Measurements from ENCODE around the gene RTN4RL2. TPM values are rescaled to one million over a fixed set of nuclear protein-coding genes. Genes with fewer than 3 reads are reported as not detected.

Gene RTN4RL2
- total and polyA plus RNA-seq, 9 donors, result 0.23 to 2.0 (median 0.68) TPM; not detected in 1

DNA sequence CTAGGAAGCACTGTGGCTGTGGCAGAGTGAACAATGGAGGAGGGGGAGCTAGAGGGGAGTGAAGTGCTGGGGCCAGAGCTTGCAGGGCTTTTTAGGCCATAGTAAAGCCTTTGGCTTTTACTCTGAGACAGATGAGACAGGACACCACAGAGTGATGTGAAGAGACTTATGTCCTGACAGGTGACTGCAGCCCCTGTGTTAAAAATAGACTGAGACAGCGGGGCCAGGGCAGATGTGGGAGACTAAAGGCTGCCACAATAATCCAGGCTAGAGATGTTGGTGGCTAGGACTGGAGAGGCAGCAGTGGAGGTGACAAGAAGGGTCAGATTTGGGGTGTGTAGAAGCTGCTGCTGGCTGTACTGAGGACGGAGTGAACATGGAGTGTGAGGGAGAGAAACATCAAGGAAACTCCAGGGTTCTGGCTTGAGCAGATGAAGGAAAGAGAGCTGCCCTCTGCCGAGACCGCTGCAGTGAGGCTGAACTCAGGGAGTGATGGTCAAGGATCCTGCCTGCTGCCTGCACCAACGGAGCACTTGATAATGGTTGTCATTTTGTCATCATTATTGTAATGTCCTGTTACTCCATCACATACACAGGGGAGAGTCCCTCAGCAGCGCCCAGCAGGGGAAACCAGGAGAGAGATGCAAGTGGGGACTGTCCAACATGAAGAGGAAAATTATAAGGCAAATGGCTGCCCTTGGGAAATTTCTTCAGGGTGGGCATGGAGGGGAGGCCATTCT, 27.8 kb downstream of the RTN4RL2 start:
- Histone ChIP-seq H3K27ac (no peak overlapping the region), H3K36me3 (no peaks in the 10 kb centered on the region), H3K9me3 (no peaks in the 10 kb centered on the region), H3K4me1 (ENCODE audit: insufficient read depth) (no peaks in the 10 kb centered on the region), H3K4me3 (no peak overlapping the region), H3K27me3 (no peaks in the 10 kb centered on the region)
- intact Hi-C loops (cut with DNase I), result no loop called here
- WGBS, 3 donors, result 81 to 85% (median 84%) methylated on average over 6 of the region's 6 CpGs
- no peak for DNase-seq
- TF ChIP-seq POLR2A (IDR thresholded peaks at IDR 0.05) (no peak), EP300 (IDR thresholded peaks at IDR 0.05) (no peak)
- TF ChIP-seq, protein P1, sequence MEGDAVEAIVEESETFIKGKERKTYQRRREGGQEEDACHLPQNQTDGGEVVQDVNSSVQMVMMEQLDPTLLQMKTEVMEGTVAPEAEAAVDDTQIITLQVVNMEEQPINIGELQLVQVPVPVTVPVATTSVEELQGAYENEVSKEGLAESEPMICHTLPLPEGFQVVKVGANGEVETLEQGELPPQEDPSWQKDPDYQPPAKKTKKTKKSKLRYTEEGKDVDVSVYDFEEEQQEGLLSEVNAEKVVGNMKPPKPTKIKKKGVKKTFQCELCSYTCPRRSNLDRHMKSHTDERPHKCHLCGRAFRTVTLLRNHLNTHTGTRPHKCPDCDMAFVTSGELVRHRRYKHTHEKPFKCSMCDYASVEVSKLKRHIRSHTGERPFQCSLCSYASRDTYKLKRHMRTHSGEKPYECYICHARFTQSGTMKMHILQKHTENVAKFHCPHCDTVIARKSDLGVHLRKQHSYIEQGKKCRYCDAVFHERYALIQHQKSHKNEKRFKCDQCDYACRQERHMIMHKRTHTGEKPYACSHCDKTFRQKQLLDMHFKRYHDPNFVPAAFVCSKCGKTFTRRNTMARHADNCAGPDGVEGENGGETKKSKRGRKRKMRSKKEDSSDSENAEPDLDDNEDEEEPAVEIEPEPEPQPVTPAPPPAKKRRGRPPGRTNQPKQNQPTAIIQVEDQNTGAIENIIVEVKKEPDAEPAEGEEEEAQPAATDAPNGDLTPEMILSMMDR (IDR thresholded peaks at IDR 0.05), result no peak

DNA sequence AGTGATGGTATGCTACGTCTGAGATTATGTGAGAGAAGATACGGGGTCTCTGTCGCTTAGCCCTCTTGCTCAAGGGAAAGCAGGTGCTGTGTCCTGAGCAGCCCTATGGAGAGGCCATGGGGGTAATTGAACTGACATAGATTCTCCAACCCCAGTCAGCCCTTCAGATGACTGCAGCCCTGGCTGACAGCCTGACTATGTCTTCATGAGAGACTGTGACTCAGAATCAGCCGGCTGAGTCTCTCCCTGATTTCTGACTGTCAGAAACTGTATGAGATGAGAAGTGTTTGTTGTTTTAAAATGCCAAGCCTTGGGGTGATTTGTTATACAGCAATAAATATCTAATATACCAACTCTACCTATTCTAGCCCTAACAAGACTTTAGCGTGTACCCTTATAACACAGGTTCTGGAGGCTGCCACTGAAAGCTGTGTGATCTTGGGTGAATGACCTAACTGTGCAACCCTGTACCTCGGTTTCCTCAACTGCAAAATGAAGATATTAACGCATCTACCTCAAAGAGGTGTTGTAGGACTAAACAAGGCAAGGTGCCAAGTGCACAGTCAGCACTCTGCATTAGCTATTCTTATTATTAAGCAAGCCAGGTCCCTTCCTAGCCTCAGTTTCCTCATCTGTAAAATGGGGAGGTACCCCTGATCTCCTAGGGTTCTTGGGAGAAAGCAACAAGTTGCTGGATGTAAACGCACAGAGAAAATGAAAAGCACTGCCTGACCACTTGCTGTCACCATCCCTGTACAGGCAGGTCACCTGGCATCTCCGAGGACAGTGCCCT, 30.3 kb downstream of the RTN4RL2 start:
- Histone ChIP-seq H3K27me3 (no peaks in the 10 kb centered on the region), H3K36me3 (no peaks in the 10 kb centered on the region), H3K4me1 (ENCODE audit: insufficient read depth) (no peaks in the 10 kb centered on the region), H3K4me3 (no peak overlapping the region), H3K27ac (no peak overlapping the region), H3K9me3 (no peaks in the 10 kb centered on the region)
- intact Hi-C loops (cut with DNase I), result no loop called here
- WGBS, 3 donors, result 88 to 93% (median 89%) methylated on average over 9 of the region's 9 CpGs
- no peak for DNase-seq
- TF ChIP-seq POLR2A (IDR thresholded peaks at IDR 0.05), result no peak
- TF ChIP-seq EP300 (IDR thresholded peaks at IDR 0.05), result no peak
- TF ChIP-seq, protein P1 (IDR thresholded peaks at IDR 0.05), result no peak

GRCh38 chr11:57491371-57492061, 31.2 kb downstream of the RTN4RL2 start:
- 80 to 87% (median 83%) methylated on average over 11 of the region's 11 CpGs for WGBS, 3 donors
- Histone ChIP-seq H3K9me3 (no peaks in the 10 kb centered on the region), H3K27ac (no peak overlapping the region), H3K4me3 (no peak overlapping the region), H3K36me3 (no peaks in the 10 kb centered on the region), H3K4me1 (ENCODE audit: insufficient read depth) (no peaks in the 10 kb centered on the region), H3K27me3 (no peaks in the 10 kb centered on the region)
- TF ChIP-seq, protein P1 (IDR thresholded peaks at IDR 0.05), result peak in 1 of 3 donors; percentile 26
- TF ChIP-seq POLR2A (IDR thresholded peaks at IDR 0.05), result no peak
- no peak for TF ChIP-seq EP300 (IDR thresholded peaks at IDR 0.05)
- DNase-seq, result no peak
- intact Hi-C loops (cut with DNase I), result loop anchor here (2.0 kb wide), 2 partner anchors 33 to 35 kb away; no protein-coding TSS in a partner anchor

Data from ovary (tissue), 9 donors.